DMS114 treated with DMSO at 0.1 percent for 48 hours (cell line): ENCODE results near the gene FSTL1.

ENCODE experiments used
- DNase-seq: peaks from one replicate; lab custom pipeline; 2025; ENCODE audit not compliant: unreplicated experiment; lab: John Stamatoyannopoulos, UW

Gene FSTL1

DNA sequence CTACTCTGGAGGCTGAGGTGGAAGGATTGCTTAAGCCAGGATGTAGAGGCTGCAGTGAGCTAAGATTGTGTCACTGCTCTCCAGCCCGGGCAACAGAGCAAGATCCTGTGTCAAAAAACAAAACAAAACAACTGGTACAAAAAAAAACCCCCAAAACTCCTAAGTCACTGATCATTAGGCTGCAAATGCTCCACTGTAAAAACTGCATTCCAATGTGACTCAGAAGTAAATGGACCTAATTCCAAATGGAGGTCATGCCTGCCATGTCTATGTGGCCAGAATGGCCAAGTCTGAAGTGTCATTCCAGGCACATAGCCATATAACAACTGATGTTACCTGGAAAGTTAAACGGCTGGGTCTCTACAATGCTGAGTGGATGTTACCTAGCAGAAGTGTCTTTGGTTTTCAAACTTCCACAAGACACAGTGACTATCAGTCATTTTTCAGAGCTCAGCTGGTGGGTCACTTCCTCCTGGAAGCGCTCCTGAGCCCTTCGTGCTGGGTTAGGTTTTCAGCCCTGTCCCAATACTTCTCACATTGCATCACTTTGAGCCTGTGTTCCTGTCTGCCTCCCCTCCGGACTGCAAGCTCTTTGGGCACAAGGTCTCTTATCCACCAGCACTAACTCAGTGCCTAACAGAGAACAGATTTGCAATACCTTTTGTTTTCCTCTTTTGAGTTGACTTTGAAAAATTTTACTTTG, 10.6 kb downstream of the FSTL1 start:
- no peak for DNase-seq

DNA sequence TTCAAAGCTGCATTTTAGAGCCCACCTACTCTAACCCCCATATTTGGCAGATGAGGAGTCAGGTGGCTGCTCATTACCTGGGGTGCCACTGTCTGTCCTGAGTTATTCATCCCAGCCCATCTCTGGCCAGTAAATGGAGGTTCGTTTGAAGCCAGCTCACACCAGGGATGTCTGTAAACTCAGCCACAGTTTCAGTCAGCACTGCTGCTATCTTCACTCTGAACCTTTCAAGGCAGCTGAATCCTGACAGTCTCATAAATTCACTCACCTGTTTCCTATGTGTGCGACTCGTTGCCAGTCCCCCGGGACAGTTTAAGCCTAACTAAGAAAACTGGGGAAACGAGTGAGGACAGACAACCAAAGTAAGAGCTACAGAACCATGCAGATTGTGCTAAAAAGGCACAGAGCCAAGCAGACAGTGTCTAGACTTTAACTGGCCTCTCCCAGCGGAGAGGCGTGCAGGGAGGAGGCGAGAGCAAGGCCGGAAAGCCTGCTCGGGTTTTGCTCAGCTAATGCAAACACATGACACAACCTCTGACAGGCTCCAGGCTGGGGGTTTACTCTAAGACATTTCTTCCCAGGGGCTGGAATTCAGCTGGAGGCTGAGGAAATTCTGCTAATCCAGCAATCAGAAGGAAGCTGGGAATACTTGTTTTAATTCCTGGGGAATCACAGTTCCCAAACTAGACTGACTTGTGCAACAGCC, 12.0 kb downstream of the FSTL1 start:
- no peak for DNase-seq

DNA sequence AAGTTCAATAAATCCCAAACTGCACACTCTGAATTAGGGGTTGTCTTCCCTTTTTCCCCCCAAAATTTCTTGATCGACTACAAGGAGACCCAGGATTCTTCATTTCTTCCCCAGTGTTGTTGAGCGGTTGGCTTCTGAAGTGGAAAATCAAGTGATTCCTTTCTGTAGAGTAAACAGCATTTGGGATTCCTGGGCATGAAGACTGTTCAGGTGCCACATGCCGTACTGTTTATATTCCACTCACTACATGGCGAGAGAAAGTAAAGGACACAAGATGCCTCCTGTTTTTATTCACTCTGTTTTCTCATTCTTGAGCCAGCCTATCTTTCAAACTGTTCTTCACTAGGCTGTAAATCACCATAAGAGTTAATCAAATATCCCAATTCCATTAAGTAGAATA, 12.6 kb downstream of the FSTL1 start:
- no peak for DNase-seq

DNA sequence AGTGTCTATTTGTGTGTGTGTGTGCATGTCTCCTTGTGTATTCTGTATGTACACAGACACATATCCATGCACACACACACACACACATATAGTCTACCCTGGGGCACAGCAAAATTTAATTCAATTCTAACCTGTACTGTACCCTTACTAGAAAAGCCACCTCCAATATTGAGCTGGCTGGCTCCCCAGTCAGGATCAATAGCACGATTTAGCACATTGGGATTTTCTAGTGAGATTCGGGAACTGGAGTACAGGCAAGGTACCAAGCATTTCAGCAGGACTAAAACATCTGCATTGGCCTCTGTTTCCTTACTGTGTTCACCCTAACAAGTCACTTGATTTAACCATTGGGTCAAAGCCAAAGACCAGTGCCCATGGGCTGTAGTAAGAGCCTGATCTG, 13.2 kb downstream of the FSTL1 start:
- no peak for DNase-seq

DNA sequence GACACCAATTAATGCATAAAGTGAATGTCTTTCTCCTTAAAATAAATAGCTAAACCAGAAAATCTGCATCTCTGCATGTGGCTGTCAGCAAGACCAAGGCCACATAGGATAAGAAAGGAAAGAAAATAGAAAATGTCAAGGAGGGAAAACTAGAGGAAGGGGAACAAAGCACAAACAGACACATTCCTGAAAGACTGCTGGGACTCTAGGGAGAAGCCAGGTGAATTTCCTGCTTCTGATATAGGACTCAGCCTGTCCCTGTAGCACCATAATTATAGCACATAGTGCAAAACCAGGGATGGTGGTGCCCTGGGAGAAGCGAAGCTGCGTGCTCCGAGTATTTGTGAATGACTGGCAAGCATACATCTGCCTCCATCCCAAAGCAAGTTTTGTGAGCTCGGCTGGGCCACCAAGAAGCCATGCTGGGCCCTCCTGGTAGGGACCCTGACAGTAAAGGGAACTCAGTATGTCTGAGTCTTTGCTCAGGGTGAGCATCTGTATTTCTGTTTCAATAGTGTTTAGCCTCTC, 14.2 kb downstream of the FSTL1 start:
- no peak for DNase-seq

DNA sequence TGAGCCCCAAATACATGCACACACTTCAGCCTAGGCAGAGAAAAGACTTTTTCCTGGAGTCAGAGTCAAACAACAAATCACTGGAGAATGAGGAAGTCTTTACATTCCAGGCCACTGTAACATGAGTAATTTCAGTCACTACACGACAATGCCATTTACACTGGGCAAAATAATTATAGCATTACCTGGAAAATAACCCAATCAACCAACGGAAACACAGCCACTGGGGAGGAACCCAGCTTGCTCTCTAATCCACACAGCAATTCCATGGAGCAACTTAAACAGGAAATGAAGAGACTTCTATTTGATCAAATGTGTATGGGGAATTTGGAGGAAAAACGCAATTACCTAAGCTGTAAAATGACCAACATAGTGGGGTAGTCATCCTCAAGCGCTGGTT, 15.2 kb downstream of the FSTL1 start:
- DNase-seq = no peak

DNA sequence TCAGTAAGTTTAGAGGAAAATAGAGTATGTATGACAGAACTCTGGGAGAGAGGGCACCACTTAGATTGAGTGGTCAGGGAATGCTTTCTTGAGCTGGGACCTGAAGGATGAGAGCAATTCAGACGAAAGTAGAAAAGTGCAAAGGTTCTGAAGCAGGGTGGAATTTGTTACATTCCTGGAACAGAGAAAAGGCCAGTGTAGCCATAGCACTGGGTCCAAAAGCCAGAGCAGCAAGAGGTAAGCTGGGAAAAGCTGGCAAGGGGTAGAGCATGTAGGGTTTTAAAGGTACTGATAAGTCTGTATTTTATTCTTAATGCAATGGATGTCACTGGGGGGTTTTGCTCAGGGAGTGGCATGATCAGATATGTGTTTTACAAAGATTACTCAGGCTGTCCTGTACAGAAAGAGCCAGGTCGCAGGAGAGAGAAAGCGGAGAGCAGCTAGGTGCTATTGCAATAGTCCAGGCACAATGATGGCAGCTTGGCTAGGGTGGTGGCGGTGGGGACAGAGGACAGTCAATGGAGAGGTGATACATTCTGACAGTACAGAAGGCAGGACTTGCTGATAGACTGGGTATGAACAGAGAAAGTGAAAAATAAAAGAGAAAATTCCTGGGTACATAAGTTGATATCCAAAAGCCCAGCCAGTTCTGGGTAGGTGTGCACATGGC, 17.0 kb downstream of the FSTL1 start:
- DNase-seq = no peak

DNA sequence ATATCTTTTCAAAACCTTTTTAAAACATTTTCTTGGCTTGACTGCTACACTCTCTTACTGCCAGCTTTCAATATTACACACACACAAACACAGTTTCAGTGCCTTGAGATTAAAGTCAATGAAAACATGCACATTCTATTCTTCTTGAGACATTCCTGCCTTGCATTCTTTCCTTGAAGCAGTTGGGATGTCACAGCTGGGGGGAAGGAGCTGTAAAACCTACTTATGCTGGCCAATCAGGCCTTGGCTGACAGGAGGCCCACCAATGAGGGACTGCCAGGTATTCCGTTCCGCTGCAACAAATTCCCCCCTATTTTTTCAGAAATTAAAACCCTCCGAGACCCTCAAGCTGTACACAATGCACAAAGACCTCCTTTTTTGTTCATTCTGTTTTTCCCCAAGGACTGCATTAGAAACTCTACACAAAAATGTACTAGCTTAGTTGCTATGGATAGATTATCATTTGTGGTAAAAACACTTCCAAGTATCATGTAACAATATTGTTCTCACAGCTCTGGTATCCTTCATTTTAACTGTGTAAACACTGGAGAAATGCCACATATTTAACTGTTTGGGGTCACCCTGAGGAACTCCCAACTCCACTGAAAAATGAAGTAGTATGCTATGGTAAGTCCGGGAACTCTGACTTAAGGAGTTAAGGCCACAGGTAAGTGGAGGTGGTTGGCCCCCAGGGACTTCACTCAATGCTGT, 18.5 kb downstream of the FSTL1 start:
- no peak for DNase-seq

DNA sequence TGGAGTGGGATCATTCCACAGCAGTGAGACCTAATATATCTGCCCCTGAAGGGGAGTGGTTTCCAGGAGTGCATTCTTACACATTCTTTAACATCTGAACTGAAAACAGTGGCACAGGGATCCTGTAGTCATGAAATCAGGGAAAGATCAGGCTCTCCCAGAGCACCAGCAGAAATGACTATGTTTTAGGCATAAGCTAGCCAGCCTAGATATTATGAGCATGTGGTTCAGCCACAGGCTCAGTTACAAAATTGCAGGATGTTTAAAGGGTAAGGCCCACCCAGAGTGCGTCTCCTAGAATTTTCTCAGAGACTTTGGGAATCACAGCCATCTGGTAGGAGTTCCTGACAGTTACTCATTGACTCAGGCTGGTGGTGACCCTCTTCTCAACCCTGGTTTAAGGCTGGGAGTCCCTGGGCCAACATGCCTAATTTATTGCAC, 20.9 kb downstream of the FSTL1 start:
- DNase-seq = no peak

DNA sequence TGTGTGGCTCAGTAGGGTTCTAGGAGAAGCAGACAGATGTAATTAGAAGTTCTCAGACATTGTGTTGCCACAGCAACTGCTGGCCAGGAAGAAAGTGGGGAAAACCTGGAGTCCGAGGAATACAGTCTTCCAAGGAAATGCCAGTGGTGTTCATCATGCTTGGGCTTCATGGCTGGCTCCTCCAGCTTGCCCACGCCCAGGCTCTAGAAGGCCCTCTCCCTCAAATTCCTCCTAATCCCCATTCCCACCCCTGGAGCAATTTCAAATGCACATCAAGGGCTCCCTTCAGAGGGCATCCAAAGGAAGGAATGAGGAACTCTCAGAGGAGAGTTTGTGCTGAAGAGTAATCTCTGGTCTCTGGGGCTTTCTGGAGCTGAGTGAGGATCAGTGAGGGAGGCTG, 21.9 kb downstream of the FSTL1 start:
- no peak for DNase-seq

DNA sequence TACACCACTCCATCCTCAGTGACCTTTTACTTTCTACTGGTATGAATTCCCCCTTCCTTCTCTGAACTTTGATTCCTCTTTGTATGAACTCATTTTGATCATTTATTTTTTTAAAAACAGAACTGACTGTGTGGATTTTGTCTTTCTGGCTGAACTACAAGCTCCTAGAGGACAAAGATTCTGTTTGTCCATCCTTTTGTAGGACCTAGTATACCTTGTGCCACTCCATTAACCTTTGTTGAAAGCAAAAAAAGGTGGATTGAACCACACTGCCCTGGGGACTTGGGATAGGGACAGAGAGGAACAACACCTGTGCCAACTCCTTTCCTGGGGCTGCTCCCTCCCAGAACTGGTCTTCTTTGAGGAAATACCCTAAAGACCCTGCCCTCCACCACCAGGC, 23.6 kb downstream of the FSTL1 start:
- DNase-seq = no peak

DNA sequence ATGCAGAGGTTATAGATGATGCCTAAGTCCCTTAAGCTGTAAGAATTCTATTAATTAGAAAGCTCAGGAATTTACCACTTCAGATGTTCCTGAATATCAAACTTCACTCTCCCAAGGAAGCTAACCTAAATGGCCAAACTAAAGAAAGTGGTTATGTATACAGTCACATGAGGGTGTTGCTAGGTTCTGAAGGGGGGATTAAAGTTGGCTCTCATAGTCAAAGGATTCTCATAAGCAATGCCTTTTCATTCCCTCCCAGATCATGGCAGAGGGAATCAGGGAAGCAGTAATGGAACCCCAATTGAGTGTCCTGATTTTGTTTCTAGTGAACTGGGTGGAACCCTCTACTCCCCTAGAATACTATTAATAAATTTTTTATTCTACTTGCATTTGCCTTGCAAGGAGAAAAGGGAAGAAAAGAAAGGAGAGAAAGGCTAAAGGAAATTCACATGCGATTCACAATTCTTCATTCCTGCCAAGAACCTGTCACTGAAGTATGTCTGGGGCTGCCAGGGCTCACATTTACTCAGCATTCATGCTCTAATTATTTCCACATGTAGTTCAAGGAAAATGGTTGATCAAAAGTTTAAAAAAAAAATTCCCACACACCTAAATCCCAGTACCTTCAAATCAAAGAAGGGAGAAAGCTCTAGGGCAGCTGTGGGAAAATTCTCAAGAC, 25.1 kb downstream of the FSTL1 start:
- no peak for DNase-seq

DNA sequence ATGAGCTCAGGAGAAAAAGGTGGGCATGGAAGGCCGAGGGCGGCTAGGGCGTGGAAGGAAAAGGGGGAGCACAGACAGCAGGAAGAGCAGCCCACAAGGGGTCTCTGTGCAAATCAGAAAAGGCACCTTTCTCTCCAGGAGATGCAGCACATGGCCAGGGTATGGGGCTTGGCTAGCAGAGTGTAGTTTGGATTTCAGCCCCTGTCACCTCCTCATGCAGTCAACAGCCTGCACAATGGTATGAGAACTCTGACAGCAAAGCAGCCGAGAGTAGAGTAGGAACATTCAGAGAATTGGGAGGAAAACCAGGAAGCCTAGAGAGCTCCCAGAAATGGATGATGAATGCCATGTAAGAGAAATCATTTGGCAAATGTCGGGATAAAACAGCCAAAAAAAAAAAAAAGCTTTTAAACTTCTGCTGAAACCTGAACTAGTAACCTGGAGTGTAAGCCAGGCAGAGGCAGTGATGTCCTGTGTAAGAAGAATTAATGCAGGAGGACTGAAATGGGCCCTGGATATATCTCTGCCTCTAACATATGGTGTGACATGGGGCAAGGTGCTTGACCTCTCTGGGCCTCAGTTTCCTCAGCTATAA, 25.7 kb downstream of the FSTL1 start:
- no peak for DNase-seq

DNA sequence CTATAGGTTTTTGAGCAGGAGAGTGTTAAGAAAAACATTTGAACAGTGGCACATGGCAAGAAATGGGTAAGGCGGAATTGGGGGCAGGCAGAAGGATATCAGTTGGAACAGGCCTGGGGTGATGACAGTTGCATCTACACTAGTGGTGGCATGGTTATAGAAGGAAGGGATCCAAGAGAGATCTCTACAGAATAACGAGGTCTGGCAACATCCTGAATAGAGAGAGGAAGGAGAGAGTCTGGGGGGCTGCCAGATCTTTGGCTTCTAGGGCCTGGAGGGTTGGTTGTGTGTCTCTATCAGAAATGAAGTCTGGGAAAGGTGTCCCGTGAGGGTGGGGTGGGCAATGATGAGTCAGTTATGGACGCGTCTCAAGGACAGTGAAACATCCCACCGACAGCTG, 26.3 kb downstream of the FSTL1 start:
- DNase-seq = no peak

DNA sequence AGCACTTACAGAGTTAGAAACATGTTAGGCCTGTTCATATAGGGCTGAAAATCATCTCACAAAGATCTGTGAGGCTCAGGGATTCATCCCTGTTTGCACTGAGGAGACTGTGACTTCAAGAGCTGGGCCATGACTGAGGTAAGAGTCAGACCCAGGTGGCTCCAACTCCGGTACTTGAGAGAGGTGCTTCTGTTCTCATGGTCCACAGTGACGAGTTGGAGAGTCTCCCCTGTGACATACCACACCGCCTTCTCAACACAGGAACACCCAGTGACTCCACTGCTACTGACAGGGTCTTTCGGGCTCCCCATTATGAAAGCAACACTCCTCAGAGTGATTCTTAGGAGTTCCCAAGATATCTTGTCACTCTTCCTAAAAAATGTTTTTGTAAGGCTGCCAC, 27.4 kb downstream of the FSTL1 start:
- DNase-seq = no peak

DNA sequence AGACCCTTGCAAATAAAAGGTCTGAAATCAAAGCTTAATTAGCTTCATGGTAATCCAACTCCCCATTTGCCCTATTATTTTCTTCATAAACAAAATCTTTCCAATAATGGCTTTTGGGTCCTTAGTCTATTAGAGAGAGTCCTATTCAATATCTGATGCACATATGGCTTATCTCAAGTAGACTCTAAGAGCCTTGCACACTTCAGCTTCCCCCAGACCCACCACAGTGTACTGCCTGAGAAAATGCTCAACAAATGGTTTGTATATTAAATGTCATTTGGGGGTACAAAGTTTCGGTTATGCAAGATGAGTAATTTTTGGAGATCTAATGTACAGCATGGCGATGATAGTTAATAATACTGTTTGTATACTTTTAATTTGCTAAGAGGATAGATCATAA, 28.9 kb downstream of the FSTL1 start:
- DNase-seq = no peak

DNA sequence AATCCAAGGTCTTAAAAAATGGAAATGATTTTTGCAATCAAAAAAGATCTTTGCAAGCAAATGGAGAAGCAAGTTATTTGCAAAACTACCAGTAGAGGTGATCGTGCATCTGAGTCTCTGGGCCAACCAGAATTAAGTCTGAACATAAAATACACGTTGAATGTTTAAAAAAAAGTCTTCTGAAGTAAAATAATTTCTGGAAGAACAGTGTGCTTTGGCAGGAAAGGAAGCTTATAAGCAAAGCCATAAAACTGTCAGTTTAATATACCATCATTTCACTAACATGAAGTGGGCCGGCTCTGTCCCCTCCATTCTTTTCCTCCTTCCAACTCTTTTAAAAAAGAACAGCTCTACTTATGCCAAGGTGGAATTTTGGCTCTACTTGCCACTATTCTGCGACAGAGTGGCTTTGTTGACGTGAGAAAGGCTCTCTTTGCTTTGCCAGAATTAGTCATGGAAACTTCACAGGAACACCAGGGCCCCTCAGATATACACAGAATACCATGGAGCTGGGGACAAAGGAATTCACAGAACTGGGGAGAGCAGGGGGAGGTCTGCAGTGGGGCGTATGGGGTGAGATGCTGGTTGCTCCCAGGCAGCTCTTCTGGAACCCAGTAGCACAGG, 29.8 kb downstream of the FSTL1 start:
- DNase-seq = no peak

DNA sequence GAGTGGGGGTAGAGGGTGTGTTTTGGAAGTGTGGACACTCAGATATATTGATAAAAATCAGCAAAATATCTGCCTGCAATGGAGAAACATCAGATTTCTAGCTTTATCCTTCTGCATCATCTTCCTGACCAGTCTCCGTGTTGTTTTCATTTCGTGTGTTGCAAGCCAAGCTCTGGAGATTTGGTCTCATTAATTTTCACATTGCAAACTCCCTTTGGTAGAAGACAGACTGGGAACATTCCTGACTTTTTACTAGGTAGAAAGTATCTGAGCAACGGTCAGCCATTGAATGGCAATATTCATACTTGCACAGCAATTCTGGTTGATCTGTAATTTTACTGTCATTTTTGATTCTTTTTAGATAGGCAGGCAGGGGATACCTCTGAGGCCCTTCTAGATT, 30.4 kb downstream of the FSTL1 start:
- no peak for DNase-seq

DNA sequence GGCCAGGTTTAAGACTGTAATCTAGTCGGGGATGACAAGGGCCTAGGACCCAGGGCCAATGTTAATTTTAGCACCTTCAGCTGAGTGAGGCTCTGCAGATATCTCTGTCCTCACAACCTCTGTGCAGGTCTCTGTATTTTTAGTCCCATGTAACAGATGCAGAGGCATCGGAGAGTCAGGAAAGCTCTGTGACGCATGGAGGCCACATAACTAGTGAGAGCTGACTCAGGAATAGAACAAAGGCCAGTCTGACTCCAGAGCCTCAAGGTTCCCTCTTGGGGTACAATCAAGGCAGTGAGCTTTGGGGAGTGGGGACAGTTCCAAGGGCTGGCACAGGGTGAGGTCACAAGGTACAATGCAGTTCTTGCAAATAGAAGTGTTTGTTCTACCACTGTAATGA, 31.0 kb downstream of the FSTL1 start:
- no peak for DNase-seq

DNA sequence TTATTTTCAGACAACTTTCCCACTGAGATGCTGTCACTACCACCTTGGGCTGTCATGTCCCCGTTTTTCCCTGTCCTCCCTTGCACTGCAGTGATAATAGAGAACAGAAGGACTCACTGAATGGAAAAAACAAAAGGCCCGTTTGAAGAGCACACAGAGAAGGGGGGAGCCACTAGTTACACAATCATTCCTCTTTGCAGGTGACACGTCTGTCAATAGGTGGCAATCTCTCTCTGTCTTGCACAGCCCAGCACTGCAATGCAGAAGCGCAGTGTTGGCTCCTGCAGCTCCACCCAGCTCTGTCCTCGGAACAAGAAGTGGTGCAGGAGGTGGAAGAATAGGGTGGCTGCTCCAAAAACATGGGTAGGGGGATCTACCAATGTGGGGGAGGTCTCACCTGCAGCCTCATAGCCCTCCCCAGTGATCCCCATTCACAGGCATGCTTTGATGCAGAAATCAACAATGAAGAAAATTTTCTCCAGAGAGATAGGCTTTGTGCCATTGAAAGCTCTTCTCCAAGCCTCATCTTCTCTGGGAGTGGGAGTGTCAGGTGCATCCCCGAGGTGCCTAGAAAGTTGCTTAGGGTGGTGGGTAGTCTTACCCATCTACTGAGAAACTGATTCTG, 31.8 kb downstream of the FSTL1 start:
- DNase-seq = peak; percentile 7
